ENCODE data around the gene PRR9.
"Not testable (repeated sequence)": the region's sequence is repeated elsewhere in the genome, so short reads cannot be mapped to it uniquely, and the experiment has no call there.

PRR9 gene

DNA sequence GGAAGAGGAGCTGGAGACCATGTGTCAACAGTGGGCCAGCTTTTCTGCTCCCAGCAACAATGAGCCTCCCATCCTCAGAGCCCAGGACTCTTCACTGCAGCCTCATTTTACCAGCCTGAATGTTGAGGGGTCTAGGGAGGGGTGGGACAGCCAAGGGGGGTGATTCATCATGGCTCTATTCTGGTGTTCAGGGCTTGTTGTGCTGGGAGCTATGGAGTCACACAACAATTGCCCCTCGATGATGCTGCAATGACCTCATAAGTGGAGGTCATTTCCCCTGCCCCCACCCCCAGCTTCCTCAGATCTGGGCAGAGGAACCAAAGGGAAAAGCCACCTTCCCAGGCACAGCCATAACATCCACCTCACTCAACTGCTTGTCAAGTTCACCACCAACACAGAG, 14.3 kb upstream of the PRR9 start, which contains the start of gene LELP1:
TSS of gene LELP1 (plus strand) at position 301 of the 400 bp plus-strand sequence. CDS start 1,278 bp downstream, outside the sequence.
- Histone ChIP-seq H3K36me3 (ENCODE audit: control insufficient read depth in 2 of 2, insufficient read depth in 2 of 2, low read length in 2 of 2) (no peaks in the 10 kb centered on the region), H3K9ac (ENCODE audit: low read length in 2 of 2) (no peak within 1 kb of the TSS), H3K9me3 (ENCODE audit: control insufficient read depth in 2 of 2, low read length in 2 of 2) (no peaks in the 10 kb centered on the region), H3K4me3 (ENCODE audit: low read length in 2 of 2) (no peak within 1 kb of the TSS), H3K27ac (ENCODE audit: low read length) (no peak within 1 kb of the TSS), H3K4me1 (ENCODE audit: control insufficient read depth, insufficient read depth, low read length) (no peaks in the 10 kb centered on the region), H3K27me3 (ENCODE audit: control insufficient read depth in 1 of 2, insufficient read depth in 2 of 2, low read length in 2 of 2) (peaks cover 0 to 12% of the 10 kb centered on the region in 2 donors)

DNA sequence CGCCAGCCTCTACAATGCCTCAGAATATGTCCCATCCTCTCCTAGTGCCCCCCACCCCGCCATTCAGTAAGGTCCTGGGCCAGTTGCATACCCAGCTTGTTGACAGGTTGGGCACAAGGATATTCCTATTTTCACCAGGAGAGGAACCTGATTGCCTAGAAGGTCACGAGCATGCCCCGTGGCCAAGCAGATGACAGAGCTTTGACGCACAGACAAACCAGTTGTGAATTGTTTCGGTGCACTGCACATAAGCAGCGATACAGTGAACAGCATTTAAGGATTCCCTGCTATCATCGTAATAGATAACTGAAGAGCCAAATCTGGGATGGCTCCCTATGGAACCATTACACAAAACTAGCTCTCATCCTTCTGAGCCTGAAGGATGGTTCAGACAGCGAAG, 10.8 kb upstream of the PRR9 start:
- no peaks in the 10 kb centered on the region for H3K9me3 ChIP-seq (ENCODE audit: control insufficient read depth in 2 of 2, low read length in 2 of 2)
- H3K27me3 ChIP-seq (ENCODE audit: control insufficient read depth in 1 of 2, insufficient read depth in 2 of 2, low read length in 2 of 2), result peaks cover 0 to 9% of the 10 kb centered on the region in 2 donors

DNA sequence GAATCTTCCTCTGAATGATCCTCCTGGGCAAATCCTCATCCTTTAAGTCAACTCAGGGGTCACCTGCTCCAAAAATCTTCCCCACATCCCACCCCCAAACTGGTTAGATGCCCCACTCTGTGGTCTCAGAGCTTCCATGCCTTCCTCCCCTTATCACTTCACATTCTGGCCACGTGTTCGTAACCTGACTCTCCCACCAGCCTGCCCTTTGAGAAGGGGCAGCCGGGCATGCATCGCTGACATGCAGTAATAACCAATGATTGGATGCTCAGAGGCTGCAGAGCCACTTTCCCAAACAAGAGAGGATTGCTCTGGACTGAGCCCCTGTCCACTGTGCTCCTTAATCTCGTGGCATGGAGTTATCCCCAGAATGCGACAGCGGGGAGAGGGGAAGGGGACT, 7.2 kb upstream of the PRR9 start:
- H3K27me3 ChIP-seq (ENCODE audit: control insufficient read depth in 1 of 2, insufficient read depth in 2 of 2, low read length in 2 of 2), result peaks cover 0 to 7% of the 10 kb centered on the region in 2 donors
- H3K4me1 ChIP-seq (ENCODE audit: control insufficient read depth, insufficient read depth, low read length), result no peaks in the 10 kb centered on the region
- H3K27ac ChIP-seq (ENCODE audit: low read length), result no peak overlapping the region
- H3K9me3 ChIP-seq (ENCODE audit: control insufficient read depth in 2 of 2, low read length in 2 of 2), result no peaks in the 10 kb centered on the region
- no peaks in the 10 kb centered on the region for H3K36me3 ChIP-seq (ENCODE audit: control insufficient read depth in 2 of 2, insufficient read depth in 2 of 2, low read length in 2 of 2)
- no peak overlapping the region for H3K4me3 ChIP-seq (ENCODE audit: low read length in 2 of 2)
- H3K9ac ChIP-seq (ENCODE audit: low read length in 2 of 2), result no peak overlapping the region

More for the DNA sequence above, 10.8 kb upstream of the PRR9 start:
- Histone ChIP-seq H3K4me1 (ENCODE audit: control insufficient read depth, insufficient read depth, low read length) (no peaks in the 10 kb centered on the region), H3K9ac (ENCODE audit: low read length in 2 of 2) (no peak overlapping the region), H3K27ac (ENCODE audit: low read length) (no peak overlapping the region), H3K36me3 (ENCODE audit: control insufficient read depth in 2 of 2, insufficient read depth in 2 of 2, low read length in 2 of 2) (no peaks in the 10 kb centered on the region), H3K4me3 (ENCODE audit: low read length in 2 of 2) (no peak overlapping the region)

DNA sequence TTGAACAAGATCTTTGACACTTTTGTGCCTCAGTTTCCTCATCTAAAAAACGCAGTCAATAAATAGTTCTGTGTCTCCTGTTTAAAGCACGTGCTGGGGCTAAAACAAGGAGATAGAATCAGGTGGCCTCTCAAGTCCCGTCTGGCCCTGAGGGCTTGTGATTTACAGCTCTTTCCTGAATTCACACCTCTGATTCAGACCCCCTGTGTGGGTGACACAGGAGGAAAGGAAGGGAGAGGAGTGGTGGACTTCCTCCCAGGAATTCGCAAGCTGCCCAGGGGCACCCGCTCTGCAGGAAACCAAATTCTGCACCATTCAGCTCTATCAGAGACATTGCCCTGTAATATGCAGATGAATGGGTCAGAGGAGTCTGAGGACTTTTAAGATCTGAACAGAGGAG, 5.2 kb upstream of the PRR9 start:
- Histone ChIP-seq H3K27ac (ENCODE audit: low read length) (no peak overlapping the region), H3K36me3 (ENCODE audit: control insufficient read depth in 2 of 2, insufficient read depth in 2 of 2, low read length in 2 of 2) (no peaks in the 10 kb centered on the region), H3K27me3 (ENCODE audit: control insufficient read depth in 1 of 2, insufficient read depth in 2 of 2, low read length in 2 of 2) (peaks cover 0 to 2% of the 10 kb centered on the region in 2 donors), H3K9me3 (ENCODE audit: control insufficient read depth in 2 of 2, low read length in 2 of 2) (no peaks in the 10 kb centered on the region), H3K4me3 (ENCODE audit: low read length in 2 of 2) (no peak overlapping the region), H3K4me1 (ENCODE audit: control insufficient read depth, insufficient read depth, low read length) (no peaks in the 10 kb centered on the region), H3K9ac (ENCODE audit: low read length in 2 of 2) (no peak overlapping the region)

DNA sequence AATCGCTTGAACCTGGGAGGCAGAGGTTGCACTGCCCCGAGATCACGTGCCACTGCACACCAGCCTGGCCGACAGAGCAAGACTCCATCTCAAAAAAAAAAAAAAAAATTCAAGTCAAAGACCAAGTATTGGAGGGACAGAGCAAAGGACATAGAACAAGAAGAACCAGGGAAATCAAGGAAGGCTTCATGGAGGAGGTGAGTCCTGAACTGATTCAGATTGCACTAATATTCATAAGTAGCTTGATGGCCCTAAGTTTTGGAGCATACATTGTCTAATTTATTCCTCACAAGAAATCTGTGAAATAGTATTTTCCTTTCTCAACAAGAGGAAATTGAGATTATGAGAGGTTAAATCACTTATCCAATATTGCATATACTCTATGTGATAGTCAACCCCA, 3.9 kb upstream of the PRR9 start:
- Histone ChIP-seq H3K9me3 (ENCODE audit: control insufficient read depth in 2 of 2, low read length in 2 of 2) (no peaks in the 10 kb centered on the region), H3K4me1 (ENCODE audit: control insufficient read depth, insufficient read depth, low read length) (no peaks in the 10 kb centered on the region), H3K36me3 (ENCODE audit: control insufficient read depth in 2 of 2, insufficient read depth in 2 of 2, low read length in 2 of 2) (no peaks in the 10 kb centered on the region), H3K9ac (ENCODE audit: low read length in 2 of 2) (no peak overlapping the region), H3K27ac (ENCODE audit: low read length) (no peak overlapping the region), H3K4me3 (ENCODE audit: low read length in 2 of 2) (no peak overlapping the region), H3K27me3 (ENCODE audit: control insufficient read depth in 1 of 2, insufficient read depth in 2 of 2, low read length in 2 of 2) (peaks cover 0 to 2% of the 10 kb centered on the region in 2 donors)

DNA sequence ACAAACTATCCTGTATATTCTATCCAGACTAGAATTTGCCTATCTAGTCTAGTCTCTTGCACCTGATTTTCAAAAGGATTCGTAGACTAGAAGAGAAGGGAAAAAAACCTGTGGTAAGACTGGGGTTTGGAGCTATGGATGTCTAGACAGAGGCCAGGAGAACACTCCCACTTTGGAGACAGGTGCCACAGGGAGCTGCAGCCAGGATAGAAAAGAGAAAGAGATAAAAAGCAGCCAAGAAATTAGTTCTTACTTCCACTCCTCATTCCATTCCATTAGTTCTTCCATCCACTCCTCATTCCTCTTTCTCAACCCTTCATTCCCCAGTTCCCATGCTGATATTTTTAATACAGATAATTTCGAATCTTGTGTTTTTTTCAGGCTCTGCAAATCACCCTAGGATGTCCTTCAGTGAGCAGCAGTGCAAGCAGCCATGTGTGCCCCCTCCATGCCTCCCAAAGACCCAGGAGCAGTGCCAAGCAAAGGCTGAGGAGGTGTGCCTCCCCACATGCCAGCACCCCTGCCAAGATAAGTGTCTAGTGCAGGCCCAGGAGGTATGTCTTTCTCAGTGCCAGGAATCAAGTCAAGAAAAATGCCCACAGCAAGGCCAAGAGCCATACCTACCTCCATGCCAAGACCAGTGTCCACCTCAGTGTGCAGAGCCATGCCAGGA, 496 bp downstream of the PRR9 start:
- no peaks in the 10 kb centered on the region for H3K36me3 ChIP-seq (ENCODE audit: control insufficient read depth in 2 of 2, insufficient read depth in 2 of 2, low read length in 2 of 2)
- H3K9ac ChIP-seq (ENCODE audit: low read length in 2 of 2), result no peak overlapping the region
- H3K4me1 ChIP-seq (ENCODE audit: control insufficient read depth, insufficient read depth, low read length), result peaks cover 2% of the 10 kb centered on the region
- H3K4me3 ChIP-seq (ENCODE audit: low read length in 2 of 2), result no peak overlapping the region
- H3K27ac ChIP-seq (ENCODE audit: low read length), result no peak overlapping the region
- peaks cover 0 to 2% of the 10 kb centered on the region in 2 donors for H3K27me3 ChIP-seq (ENCODE audit: control insufficient read depth in 1 of 2, insufficient read depth in 2 of 2, low read length in 2 of 2)
- H3K9me3 ChIP-seq (ENCODE audit: control insufficient read depth in 2 of 2, low read length in 2 of 2), result no peaks in the 10 kb centered on the region

DNA sequence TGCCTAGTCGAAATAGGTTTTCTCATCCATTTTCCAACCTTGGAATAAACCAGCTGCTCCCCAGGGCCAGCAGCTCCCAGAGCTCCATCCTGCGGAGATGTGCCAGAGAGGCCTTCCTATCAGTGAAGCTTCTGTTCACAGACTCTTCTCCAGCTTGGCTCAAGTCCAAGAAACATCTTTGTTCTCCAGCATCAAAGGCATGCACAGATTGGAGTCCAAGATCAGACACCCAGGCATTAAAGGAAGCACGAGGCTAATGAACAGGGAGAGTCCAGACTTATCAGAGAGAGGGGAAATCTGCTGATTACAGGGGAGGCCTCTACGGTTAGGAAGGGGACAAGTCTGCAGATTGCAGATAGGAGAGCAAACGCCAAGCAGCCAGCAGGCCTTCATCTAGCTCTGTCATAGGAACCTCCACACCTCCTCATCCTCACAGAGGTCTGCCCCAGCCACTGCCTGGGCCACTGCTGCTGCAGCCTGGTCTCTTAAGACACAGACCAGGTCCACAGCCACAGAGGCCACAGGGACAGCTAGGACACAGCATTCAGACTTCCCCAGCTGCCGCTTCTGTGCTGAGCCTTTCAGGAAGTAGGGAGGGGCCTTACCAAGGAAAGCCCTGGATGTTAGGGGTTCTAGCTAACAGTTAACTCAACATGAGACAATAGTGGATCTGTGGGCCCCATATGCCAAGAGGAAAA, 3.4 kb downstream of the PRR9 start:
- Histone ChIP-seq H3K4me1 (ENCODE audit: control insufficient read depth, insufficient read depth, low read length) (peaks cover 2% of the 10 kb centered on the region), H3K27me3 (ENCODE audit: control insufficient read depth in 1 of 2, insufficient read depth in 2 of 2, low read length in 2 of 2) (peaks cover 0 to 10% of the 10 kb centered on the region in 2 donors), H3K27ac (ENCODE audit: low read length) (no peak overlapping the region), H3K4me3 (ENCODE audit: low read length in 2 of 2) (no peak overlapping the region), H3K36me3 (ENCODE audit: control insufficient read depth in 2 of 2, insufficient read depth in 2 of 2, low read length in 2 of 2) (no peaks in the 10 kb centered on the region), H3K9ac (ENCODE audit: low read length in 2 of 2) (no peak overlapping the region), H3K9me3 (ENCODE audit: control insufficient read depth in 2 of 2, low read length in 2 of 2) (no peaks in the 10 kb centered on the region)

DNA sequence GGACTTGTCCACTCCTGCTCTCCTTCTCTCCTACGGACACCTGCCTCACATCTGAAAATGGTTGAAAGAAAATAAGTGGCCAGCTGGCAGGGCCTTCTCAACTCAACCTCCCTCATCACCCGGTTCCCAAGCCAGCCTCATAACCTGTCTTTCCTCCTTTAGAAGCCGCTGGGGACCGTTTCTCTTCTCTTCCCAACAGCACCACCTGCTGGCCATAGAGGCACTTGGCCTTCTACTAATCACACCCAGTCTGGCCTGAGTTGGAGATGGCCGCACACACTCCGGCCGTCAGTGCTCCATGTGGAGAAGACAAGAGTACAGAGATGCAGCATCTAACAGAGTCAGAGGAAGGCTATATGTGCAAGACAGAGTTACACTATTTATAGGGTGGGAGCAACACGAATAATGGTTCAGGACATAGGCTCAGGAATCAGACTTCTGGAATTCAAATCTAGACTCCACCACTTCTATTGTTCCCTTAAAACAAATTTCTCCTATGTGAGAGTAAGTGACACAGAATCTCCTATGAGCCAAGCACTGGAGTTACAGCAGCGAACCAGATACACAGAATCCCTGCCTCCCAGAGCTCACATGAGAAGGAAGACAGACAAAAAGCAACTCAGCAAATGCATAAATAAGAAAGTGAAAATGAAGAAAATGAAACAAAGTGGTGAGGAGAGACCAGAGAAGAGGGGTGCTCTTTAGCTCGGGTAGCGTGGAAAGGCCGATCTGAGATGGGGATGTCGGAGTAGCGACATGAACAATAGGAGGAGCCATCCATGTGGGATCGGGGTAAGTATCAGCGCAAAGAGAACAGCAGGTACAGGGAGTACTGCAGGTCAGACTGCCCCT, 5.9 kb downstream of the PRR9 start:
- H3K4me3 ChIP-seq (ENCODE audit: low read length in 2 of 2); H3K27ac ChIP-seq (ENCODE audit: low read length); H3K27me3 ChIP-seq (ENCODE audit: control insufficient read depth in 1 of 2, insufficient read depth in 2 of 2, low read length in 2 of 2); H3K4me1 ChIP-seq (ENCODE audit: control insufficient read depth, insufficient read depth, low read length); H3K9ac ChIP-seq (ENCODE audit: low read length in 2 of 2); H3K9me3 ChIP-seq (ENCODE audit: control insufficient read depth in 2 of 2, low read length in 2 of 2); H3K36me3 ChIP-seq (ENCODE audit: control insufficient read depth in 2 of 2, insufficient read depth in 2 of 2, low read length in 2 of 2): not testable (repeated sequence)

DNA sequence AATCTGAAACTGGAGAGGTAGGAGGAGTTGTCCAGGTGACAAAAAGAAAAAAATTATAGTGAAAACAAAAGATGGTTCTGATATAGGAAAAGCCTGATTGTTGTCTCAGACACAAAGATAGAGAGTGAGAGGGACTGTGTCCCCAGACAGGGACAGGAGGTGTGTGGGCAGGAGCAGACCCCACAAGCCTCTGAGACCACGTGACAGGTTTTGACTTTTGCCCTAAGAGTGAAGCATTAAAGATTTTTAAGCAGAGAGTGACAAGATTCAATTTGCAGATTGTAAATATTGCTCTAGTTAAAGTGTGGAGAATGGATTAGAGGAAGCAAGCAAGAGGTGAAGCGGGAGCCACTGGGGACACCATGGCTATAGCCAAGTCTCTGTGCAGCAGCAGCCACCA, 10.4 kb downstream of the PRR9 start:
- H3K4me3 ChIP-seq (ENCODE audit: low read length in 2 of 2), result no peak overlapping the region
- H3K4me1 ChIP-seq (ENCODE audit: control insufficient read depth, insufficient read depth, low read length), result no peaks in the 10 kb centered on the region
- H3K27me3 ChIP-seq (ENCODE audit: control insufficient read depth in 1 of 2, insufficient read depth in 2 of 2, low read length in 2 of 2), result peaks cover 0 to 8% of the 10 kb centered on the region in 2 donors
- no peaks in the 10 kb centered on the region for H3K9me3 ChIP-seq (ENCODE audit: control insufficient read depth in 2 of 2, low read length in 2 of 2)
- no peak overlapping the region for H3K9ac ChIP-seq (ENCODE audit: low read length in 2 of 2)
- no peak overlapping the region for H3K27ac ChIP-seq (ENCODE audit: low read length)
- no peaks in the 10 kb centered on the region for H3K36me3 ChIP-seq (ENCODE audit: control insufficient read depth in 2 of 2, insufficient read depth in 2 of 2, low read length in 2 of 2)

DNA sequence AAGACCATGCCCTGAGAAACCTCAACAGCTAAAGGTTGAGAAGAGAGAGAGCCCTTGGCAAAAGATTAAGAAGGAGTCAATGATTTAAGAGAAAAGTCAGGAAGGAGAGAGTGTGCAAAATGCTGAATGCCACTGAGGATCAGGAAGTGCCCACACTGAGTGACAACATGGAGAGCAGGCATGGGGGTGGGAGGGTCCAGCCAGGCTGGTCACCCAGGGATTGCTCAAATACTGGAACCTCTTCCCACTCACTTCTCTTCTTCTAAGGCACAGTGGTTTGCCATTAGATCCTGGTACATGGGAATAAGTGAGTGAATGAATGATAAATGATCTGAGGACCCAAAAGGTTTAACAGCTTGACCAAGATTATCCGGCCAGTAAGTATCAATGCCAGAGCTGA, 11.1 kb downstream of the PRR9 start:
- no peak overlapping the region for H3K27ac ChIP-seq (ENCODE audit: low read length)
- no peak overlapping the region for H3K9ac ChIP-seq (ENCODE audit: low read length in 2 of 2)
- H3K9me3 ChIP-seq (ENCODE audit: control insufficient read depth in 2 of 2, low read length in 2 of 2), result no peaks in the 10 kb centered on the region
- H3K27me3 ChIP-seq (ENCODE audit: control insufficient read depth in 1 of 2, insufficient read depth in 2 of 2, low read length in 2 of 2), result peaks cover 0 to 8% of the 10 kb centered on the region in 2 donors
- H3K4me1 ChIP-seq (ENCODE audit: control insufficient read depth, insufficient read depth, low read length), result no peaks in the 10 kb centered on the region
- H3K36me3 ChIP-seq (ENCODE audit: control insufficient read depth in 2 of 2, insufficient read depth in 2 of 2, low read length in 2 of 2), result no peaks in the 10 kb centered on the region
- no peak overlapping the region for H3K4me3 ChIP-seq (ENCODE audit: low read length in 2 of 2)

Measured in stomach smooth muscle (tissue), 2 donors.